ENCODE data around the gene UGT1A6. TPM values are rescaled to one million over a fixed set of nuclear protein-coding genes. Genes with fewer than 3 reads are reported as not detected.
A peak's percentile ranks its signal among the peaks of the same experiment; 100 is the strongest.

Gene UGT1A6
- total and polyA plus RNA-seq, 5 donors = not detected

DNA sequence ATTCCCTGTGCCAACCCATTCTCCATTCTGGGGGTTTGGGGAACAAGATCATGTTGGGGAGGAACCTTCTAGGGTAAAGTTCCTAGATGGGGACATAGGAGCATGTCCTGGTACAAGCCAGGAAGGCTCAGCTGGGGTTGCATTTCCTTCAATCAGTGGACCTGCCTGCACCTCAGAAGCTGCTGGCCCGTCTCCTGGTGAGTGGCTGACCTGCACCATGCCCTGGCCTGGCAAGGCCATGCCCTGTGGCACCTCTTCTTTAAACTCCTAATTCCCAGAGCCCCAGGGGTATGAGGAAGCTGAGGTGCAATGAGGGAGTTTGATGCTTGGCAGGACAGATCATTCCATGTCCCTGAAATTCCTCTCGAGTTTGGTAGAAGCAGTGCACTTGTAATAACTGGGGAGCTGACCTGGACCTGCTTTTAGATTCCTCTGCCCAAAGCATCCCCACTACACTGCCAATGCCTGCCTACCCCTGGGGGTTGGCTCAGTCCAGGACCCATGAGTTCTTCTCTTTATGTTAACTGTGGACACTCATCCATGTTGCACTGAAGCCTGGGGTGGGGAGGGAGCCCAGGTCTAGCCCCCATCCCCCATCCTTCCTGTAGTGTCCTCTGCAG is 110.7 kb downstream of the UGT1A6 start:
- Histone ChIP-seq H3K27ac (ENCODE audit: low read length) (no peak overlapping the region), H3K27me3 (ENCODE audit: control insufficient read depth, insufficient read depth) (no peaks in the 10 kb centered on the region), H3K4me1 (ENCODE audit: control insufficient read depth, insufficient read depth, low read length) (no peaks in the 10 kb centered on the region), H3K9me3 (ENCODE audit: control insufficient read depth, low read length) (no peaks in the 10 kb centered on the region), H3K4me3 (ENCODE audit: low read length) (no peak overlapping the region)
- ATAC-seq (no peak), DNase-seq (no peak)
- intact Hi-C loops (cut with DNase I) = no loop called here
- WGBS = 55% methylated on average over 2 of the region's 2 CpGs

- H3K4me3 ChIP-seq (ENCODE audit: low read length) = no peak overlapping the region
- no peaks in the 10 kb centered on the region for H3K27me3 ChIP-seq (ENCODE audit: control insufficient read depth, insufficient read depth)
- H3K9me3 ChIP-seq (ENCODE audit: control insufficient read depth, low read length) = no peaks in the 10 kb centered on the region
- intact Hi-C loops (cut with DNase I) = no loop called here
- no peak overlapping the region for H3K27ac ChIP-seq (ENCODE audit: low read length)
- ATAC-seq (no peak), DNase-seq (no peak)
- H3K4me1 ChIP-seq (ENCODE audit: control insufficient read depth, insufficient read depth, low read length) = no peaks in the 10 kb centered on the region
- WGBS = 66% methylated on average over 8 of the region's 8 CpGs
These were observed 111.3 kb downstream of the UGT1A6 start for GRCh38 chr2:233803994-233804393.

DNA sequence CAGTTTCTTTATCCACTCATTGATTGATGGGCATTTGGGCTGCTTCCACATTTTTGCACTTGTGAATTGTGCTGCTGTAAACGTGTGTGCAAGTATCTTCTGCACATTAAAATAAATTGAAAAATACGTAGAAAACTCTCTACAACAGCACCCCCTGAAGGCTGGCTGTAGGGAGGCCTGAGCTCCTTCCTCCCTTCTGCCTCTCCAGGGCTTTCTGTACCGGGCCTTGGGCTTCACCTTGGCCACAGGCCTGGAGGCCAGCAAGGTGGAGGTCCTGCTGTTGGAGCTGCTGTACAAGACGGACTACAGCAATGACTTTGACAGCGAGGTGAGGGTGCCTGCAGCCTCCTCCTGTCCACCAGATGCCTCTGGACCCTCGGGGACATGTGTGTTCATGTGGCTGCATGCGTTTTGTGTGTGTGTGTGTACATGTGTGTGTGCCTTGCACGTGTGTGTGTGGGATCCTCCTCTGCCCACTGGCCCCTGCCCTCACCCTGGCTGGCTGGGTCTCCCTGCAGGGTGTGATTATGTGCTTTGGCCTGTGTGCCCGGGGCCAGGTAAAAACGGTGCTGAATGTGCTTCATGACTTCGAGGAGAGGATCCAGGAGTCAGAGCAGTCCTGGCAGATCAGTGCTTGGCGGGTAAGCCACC is 114.7 kb downstream of the UGT1A6 start:
- intact Hi-C loops (cut with DNase I) = no loop called here
- no peak overlapping the region for H3K27ac ChIP-seq (ENCODE audit: low read length)
- peak in 1 of 3 donors; percentile 16 for DNase-seq
- no peak for ATAC-seq
- 73% methylated on average over 12 of the region's 12 CpGs for WGBS
- no peaks in the 10 kb centered on the region for H3K4me1 ChIP-seq (ENCODE audit: control insufficient read depth, insufficient read depth, low read length)
- H3K4me3 ChIP-seq (ENCODE audit: low read length) = no peak overlapping the region
- no peaks in the 10 kb centered on the region for H3K27me3 ChIP-seq (ENCODE audit: control insufficient read depth, insufficient read depth)
- no peaks in the 10 kb centered on the region for H3K9me3 ChIP-seq (ENCODE audit: control insufficient read depth, low read length)

DNA sequence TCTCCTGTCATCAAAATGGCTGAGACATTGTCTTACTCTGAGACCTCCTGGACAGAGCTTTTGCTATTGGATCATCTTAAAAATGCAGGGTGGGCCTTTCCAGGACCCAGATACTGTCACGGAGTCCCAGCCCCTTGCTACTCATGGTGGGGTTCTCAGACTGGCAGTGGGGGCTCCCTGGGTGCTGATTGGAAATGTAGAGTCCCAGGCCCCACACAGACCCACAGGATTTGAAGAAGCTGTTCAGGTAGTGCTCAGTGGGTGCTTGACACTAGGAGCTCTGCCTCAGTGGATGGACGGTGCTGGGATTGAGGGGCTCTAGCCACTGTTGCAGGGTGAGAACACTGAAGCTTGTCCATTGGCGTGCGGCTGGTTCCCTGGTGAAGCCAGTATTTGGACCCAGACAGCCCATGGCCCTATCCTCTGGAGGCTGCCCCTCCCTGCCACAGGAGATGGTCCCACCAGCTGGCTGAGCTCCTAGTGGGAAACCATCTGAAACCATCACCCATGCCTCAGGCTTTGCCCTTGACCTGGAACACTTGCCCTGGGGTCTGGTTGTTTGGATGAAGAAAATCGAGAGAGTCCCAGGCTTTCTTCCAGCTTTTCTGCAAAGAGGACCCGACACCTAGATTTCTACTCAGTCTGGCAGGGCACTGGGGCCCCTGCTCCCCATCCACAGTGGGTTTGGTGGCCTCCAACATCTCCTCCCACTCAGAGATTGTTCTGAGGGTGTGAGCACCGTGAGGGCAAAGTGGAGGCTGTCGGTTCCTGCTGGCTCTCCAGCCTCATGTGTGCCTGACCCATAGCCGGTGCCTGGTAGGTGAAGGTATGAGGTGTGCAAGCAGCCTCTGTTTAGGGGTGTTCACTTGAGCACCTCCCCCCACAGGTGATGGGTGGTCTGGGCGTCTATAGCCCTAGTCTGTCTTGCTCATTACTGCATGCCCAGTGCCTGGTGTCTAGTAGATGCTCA is 115.6 kb downstream of the UGT1A6 start:
- H3K9me3 ChIP-seq (ENCODE audit: control insufficient read depth, low read length) = no peaks in the 10 kb centered on the region
- intact Hi-C loops (cut with DNase I) = no loop called here
- no peak for ATAC-seq

DNA sequence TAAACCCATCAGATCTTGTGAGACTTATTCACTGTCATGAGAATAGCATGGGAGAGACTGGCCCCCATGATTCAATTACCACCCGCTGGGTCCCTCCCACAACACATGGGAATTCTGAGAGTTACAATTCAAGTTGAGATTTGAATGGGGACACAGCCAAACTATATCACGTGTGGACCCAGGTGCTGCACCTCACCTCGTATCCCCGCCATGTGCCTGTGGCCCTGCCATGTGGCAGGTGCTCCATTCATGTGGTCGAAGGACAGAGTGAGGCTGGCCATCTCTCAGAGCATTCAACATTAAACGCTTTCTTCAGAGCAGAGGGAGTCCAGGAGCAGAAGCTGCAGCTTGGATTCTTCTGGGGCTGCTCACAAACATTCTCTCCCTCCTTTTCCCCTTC is 117.7 kb downstream of the UGT1A6 start:
- Histone ChIP-seq H3K4me3 (ENCODE audit: low read length) (no peak overlapping the region), H3K4me1 (ENCODE audit: control insufficient read depth, insufficient read depth, low read length) (no peaks in the 10 kb centered on the region), H3K27me3 (ENCODE audit: control insufficient read depth, insufficient read depth) (no peaks in the 10 kb centered on the region), H3K27ac (ENCODE audit: low read length) (no peak overlapping the region), H3K9me3 (ENCODE audit: control insufficient read depth, low read length) (no peaks in the 10 kb centered on the region)
- DNase-seq (no peak), ATAC-seq (no peak)
- WGBS = 86% methylated on average over 6 of the region's 6 CpGs
- intact Hi-C loops (cut with DNase I) = no loop called here

More for the DNA sequence above, 115.6 kb downstream of the UGT1A6 start:
- H3K4me3 ChIP-seq (ENCODE audit: low read length) = no peak overlapping the region
- H3K27me3 ChIP-seq (ENCODE audit: control insufficient read depth, insufficient read depth) = no peaks in the 10 kb centered on the region
- no peaks in the 10 kb centered on the region for H3K4me1 ChIP-seq (ENCODE audit: control insufficient read depth, insufficient read depth, low read length)
- WGBS = 74% methylated on average over 10 of the region's 10 CpGs
- H3K27ac ChIP-seq (ENCODE audit: low read length) = no peak overlapping the region
- no peak for DNase-seq

GRCh38 chr2:233811087-233811486 is 118.4 kb downstream of the UGT1A6 start:
- intact Hi-C loops (cut with DNase I) = no loop called here
- DNase-seq (no peak), ATAC-seq (no peak)
- Histone ChIP-seq H3K27me3 (ENCODE audit: control insufficient read depth, insufficient read depth) (no peaks in the 10 kb centered on the region), H3K9me3 (ENCODE audit: control insufficient read depth, low read length) (no peaks in the 10 kb centered on the region), H3K27ac (ENCODE audit: low read length) (no peak overlapping the region), H3K4me3 (ENCODE audit: low read length) (no peak overlapping the region), H3K4me1 (ENCODE audit: control insufficient read depth, insufficient read depth, low read length) (no peaks in the 10 kb centered on the region)
- 75% methylated on average over 4 of the region's 4 CpGs for WGBS

- Histone ChIP-seq H3K27me3 (ENCODE audit: control insufficient read depth, insufficient read depth) (no peaks in the 10 kb centered on the region), H3K4me3 (ENCODE audit: low read length) (no peak overlapping the region), H3K4me1 (ENCODE audit: control insufficient read depth, insufficient read depth, low read length) (no peaks in the 10 kb centered on the region), H3K27ac (ENCODE audit: low read length) (no peak overlapping the region), H3K9me3 (ENCODE audit: control insufficient read depth, low read length) (no peaks in the 10 kb centered on the region)
- intact Hi-C loops (cut with DNase I) = no loop called here
- WGBS = 86% methylated on average over 8 of the region's 8 CpGs
- DNase-seq (no peak), ATAC-seq (no peak)
These were observed 119.0 kb downstream of the UGT1A6 start for GRCh38 chr2:233811732-233812131.

DNA sequence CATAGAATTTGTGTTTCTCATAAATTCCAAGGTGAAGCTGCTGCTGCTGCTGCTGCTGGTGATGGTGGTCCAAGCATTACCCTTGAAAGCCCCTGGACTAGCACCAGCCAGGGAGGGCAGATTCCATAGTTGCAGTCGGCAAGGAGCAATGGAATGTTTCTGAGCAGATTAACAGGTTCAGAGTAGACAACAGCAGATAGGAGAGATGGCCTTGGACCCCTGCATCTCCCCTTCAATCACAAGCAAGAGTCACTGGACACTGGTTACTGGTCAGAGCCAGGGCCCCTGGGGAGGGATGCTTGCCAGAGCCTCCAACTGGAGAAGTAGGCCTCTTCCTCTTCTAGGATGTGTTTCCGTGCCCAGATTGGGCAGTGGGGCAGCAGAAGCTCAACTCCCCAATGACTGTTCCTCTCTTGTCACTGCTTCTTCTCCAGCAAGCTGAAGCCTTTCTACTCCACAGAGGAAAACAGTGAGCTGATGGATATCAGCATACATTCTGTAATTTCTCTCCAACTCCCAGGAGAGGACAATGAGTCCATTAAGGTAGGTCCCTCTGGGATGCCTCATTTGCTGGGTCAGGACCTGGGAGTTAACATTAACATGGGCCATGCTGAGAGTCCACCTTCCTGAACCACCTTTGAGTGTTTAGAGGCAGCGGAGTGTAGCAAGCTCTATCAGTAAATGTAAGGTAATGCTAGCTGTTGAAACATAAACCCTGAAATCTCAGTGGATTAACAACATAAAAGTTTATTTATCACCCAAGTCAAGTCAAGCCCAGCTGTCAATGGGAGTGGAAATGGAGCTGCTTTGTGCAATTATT is 120.8 kb downstream of the UGT1A6 start:
- H3K4me3 ChIP-seq (ENCODE audit: low read length) = no peak overlapping the region
- H3K9me3 ChIP-seq (ENCODE audit: control insufficient read depth, low read length) = no peaks in the 10 kb centered on the region
- H3K4me1 ChIP-seq (ENCODE audit: control insufficient read depth, insufficient read depth, low read length) = no peaks in the 10 kb centered on the region
- ATAC-seq (no peak), DNase-seq (no peak)
- 63% methylated on average over 3 of the region's 3 CpGs for WGBS
- intact Hi-C loops (cut with DNase I) = no loop called here
- H3K27ac ChIP-seq (ENCODE audit: low read length) = no peak overlapping the region
- no peaks in the 10 kb centered on the region for H3K27me3 ChIP-seq (ENCODE audit: control insufficient read depth, insufficient read depth)

- ATAC-seq (no peak), DNase-seq (peak in 1 of 3 donors; percentile 3)
- H3K4me3 ChIP-seq (ENCODE audit: low read length) = no peak overlapping the region
- intact Hi-C loops (cut with DNase I) = no loop called here
- H3K9me3 ChIP-seq (ENCODE audit: control insufficient read depth, low read length) = no peaks in the 10 kb centered on the region
- WGBS = 63% methylated on average over 2 of the region's 2 CpGs
- no peak overlapping the region for H3K27ac ChIP-seq (ENCODE audit: low read length)
- no peaks in the 10 kb centered on the region for H3K27me3 ChIP-seq (ENCODE audit: control insufficient read depth, insufficient read depth)
- no peaks in the 10 kb centered on the region for H3K4me1 ChIP-seq (ENCODE audit: control insufficient read depth, insufficient read depth, low read length)
These were observed 121.6 kb downstream of the UGT1A6 start for GRCh38 chr2:233814056-233814835.

- DNase-seq (no peak), ATAC-seq (no peak)
- intact Hi-C loops (cut with DNase I) = no loop called here
- 82% methylated on average over 6 of the region's 6 CpGs for WGBS
- H3K9me3 ChIP-seq (ENCODE audit: control insufficient read depth, low read length) = no peaks in the 10 kb centered on the region
- no peak overlapping the region for H3K4me3 ChIP-seq (ENCODE audit: low read length)
- H3K4me1 ChIP-seq (ENCODE audit: control insufficient read depth, insufficient read depth, low read length) = no peaks in the 10 kb centered on the region
- H3K27me3 ChIP-seq (ENCODE audit: control insufficient read depth, insufficient read depth) = no peaks in the 10 kb centered on the region
- H3K27ac ChIP-seq (ENCODE audit: low read length) = no peak overlapping the region
These were observed 123.2 kb downstream of the UGT1A6 start for GRCh38 chr2:233815861-233816260.
